Bronchial epithelial cell (primary cell): Measurements from ENCODE around the gene ZBTB7B. TPM values are rescaled to one million over a fixed set of nuclear protein-coding genes. Genes with fewer than 3 reads are reported as not detected.
A peak's percentile ranks its signal among the peaks of the same experiment; 100 is the strongest.
"Not testable (repeated sequence)": the region's sequence is repeated elsewhere in the genome, so short reads cannot be mapped to it uniquely, and the experiment has no call there.

Experiments used
- DNase-seq: peaks from one replicate; pipeline ENCODE4 v3.0.0-alpha.2; 2010; ENCODE audit warnings: low read depth
- FAIRE-seq: peaks from 2 replicates; lab custom pipeline; 2011; peaks lifted over from hg19 to GRCh38; lab: Jason Lieb, UNC
- H3K27me3 ChIP-seq: 2 replicates; pipeline ENCODE4 v1.5.1; 2011; ENCODE audit warnings: low read length; ENCODE audit not compliant: control insufficient read depth, insufficient read depth
- H3K36me3 ChIP-seq: 2 replicates; pipeline ENCODE4 v1.5.1; 2011; ENCODE audit warnings: low read length; ENCODE audit not compliant: control insufficient read depth, insufficient read depth
- H3K4me3 ChIP-seq: 2 replicates; pipeline ENCODE4 v1.5.1; 2011; ENCODE audit warnings: mild to moderate bottlenecking, low read depth, low read length, control low read depth
- CTCF ChIP-seq: IDR thresholded peaks from 2 replicates; pipeline ENCODE4 v1.5.1; 2011; ENCODE audit warnings: mild to moderate bottlenecking, moderate library complexity, low read length, control low read depth, inconsistent platforms; ENCODE audit not compliant: insufficient read depth, severe bottlenecking
- total RNA-seq: library from RNA; depleted of rRNA; stranded (reverse); fragments of >200 nt; gene quantifications from 2 replicates; pipeline ENCODE4 v1.2.1, GENCODE V29; 2014

ZBTB7B gene
- total RNA-seq, 1 donor from 2014 or later = 46.1 TPM

- Histone ChIP-seq H3K4me3 (no peak overlapping the region), H3K36me3 (no peaks in the 10 kb centered on the region), H3K27me3 (no peaks in the 10 kb centered on the region)
- DNase-seq (no peak), FAIRE-seq (no peak)
- TF ChIP-seq CTCF = no peak
These were observed 24.2 kb upstream of the ZBTB7B start for GRCh38 chr1:154978360-154978759.

- H3K27me3 ChIP-seq = no peaks in the 10 kb centered on the region
- FAIRE-seq = no peak
- H3K4me3 ChIP-seq = no peak overlapping the region
- no peak for DNase-seq
- H3K36me3 ChIP-seq = peaks cover under 1% of the 10 kb centered on the region
- no peak for TF ChIP-seq CTCF
These were observed 20.3 kb upstream of the ZBTB7B start for GRCh38 chr1:154982341-154982740.

- H3K36me3 ChIP-seq = peaks cover 6% of the 10 kb centered on the region
- no peaks in the 10 kb centered on the region for H3K27me3 ChIP-seq
- H3K4me3 ChIP-seq = peak within 1 kb of the TSS; percentile 66
- no peak for TF ChIP-seq CTCF
- no peak for FAIRE-seq
- DNase-seq = peak; percentile 100
These were observed 19.5 kb upstream of the ZBTB7B start, which contains the start of gene FLAD1 for GRCh38 chr1:154982897-154983648. FLAD1 (plus strand) TSS chr1:154983344; CDS start chr1:154983695, 351 bp downstream.

- H3K4me3 ChIP-seq = peak overlapping the region; percentile 66
- no peak for TF ChIP-seq CTCF
- DNase-seq (no peak), FAIRE-seq (no peak)
- peaks cover 13% of the 10 kb centered on the region for H3K36me3 ChIP-seq
- H3K27me3 ChIP-seq = no peaks in the 10 kb centered on the region
These were observed 18.7 kb upstream of the ZBTB7B start for GRCh38 chr1:154983776-154984466.

- not testable (repeated sequence) for FAIRE-seq, H3K27me3 ChIP-seq, DNase-seq, H3K4me3 ChIP-seq
- H3K36me3 ChIP-seq = peaks cover 22% of the 10 kb centered on the region
These were observed 15.9 kb upstream of the ZBTB7B start for GRCh38 chr1:154986736-154987135.

- DNase-seq (no peak), FAIRE-seq (no peak)
- no peak overlapping the region for H3K4me3 ChIP-seq
- no peaks in the 10 kb centered on the region for H3K27me3 ChIP-seq
- TF ChIP-seq CTCF = no peak
- H3K36me3 ChIP-seq = peaks cover 22% of the 10 kb centered on the region
These were observed 15.3 kb upstream of the ZBTB7B start for GRCh38 chr1:154987326-154987725.
